ENCODE measurements around the gene ANXA6.

ANXA6 gene

GRCh38 chr5:151174612-151175101, 17.1 kb upstream of the ANXA6 start:
- CTCF ChIA-PET, result no interaction called here
- DNase-seq (ENCODE audit: low spot score), result no peak

DNA sequence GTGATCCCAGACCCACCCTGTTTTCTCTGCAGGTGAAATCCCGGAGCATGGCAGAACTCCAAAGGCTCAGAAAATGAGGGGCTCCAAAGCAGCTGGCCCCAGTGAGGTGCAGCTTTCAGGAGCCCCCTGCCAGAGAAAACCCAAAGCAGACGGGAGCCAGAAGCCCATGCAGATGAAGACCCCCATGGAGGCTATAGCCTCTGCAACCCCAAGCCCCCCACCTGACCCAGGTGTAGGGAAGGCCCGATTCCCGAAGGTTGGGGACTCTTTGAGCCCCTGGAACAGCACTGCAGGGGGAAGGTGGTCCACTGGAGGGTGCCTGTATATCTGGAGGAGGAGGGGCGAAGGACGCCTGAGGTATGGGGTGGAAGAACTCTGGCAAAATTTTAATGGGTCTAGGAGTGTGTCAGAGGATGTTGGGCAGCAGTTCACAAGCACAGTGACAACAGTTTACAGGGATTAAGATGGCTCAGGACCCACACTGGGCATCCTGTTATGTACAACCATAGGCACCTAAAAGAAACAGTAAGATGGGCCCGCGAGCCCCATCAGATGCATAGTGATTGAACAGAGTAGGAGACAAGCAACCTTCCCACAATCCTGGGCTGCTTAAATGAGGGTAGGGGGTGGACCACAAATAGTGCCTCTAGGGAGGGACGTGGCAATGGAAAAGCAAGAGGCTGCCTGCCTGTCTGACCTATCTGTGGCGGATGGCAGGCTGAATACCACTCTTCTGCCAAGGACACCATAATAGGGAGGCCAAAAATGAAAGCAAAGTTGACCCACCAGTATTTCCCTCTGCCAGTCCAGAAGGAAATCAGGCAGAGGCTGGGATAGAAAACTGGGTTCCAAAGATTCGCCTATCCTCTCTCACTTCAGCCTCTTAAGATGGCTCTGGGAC, 16.4 kb upstream of the ANXA6 start:
- ChIA-PET POLR2A (ENCODE audit: low non-redundant PET) (no interaction called here), CTCF (interaction anchor here (0.6 to 0.9 kb wide), 2 partner anchors 9 to 473 kb away, joined by 3 to 5 read pairs; partner anchors contain the start of gene RBM22)
- no peak for TF ChIP-seq CTCF (conservative IDR thresholded peaks at IDR 0.05; ENCODE audit: low read depth)
- DNase-seq (ENCODE audit: low spot score), result no peak
- H3K27ac ChIP-seq, result no peak overlapping the region

More at GRCh38 chr5:151174612-151175101, 17.1 kb upstream of the ANXA6 start:
- TF ChIP-seq CTCF (conservative IDR thresholded peaks at IDR 0.05; ENCODE audit: low read depth), result no peak
- no peak overlapping the region for H3K27ac ChIP-seq
- POLR2A ChIA-PET (ENCODE audit: low non-redundant PET), result no interaction called here

- CTCF ChIA-PET, result interaction anchor here (0.6 kb wide), 1 partner anchor 81 kb away, joined by 3 read pairs; no protein-coding TSS in a partner anchor
- H3K27ac ChIP-seq, result no peak overlapping the region
- no peak for DNase-seq (ENCODE audit: low spot score)
- no peak for TF ChIP-seq CTCF (conservative IDR thresholded peaks at IDR 0.05; ENCODE audit: low read depth)
- POLR2A ChIA-PET (ENCODE audit: low non-redundant PET), result no interaction called here
These were observed 13.9 kb upstream of the ANXA6 start for GRCh38 chr5:151171529-151171928.

- no peak overlapping the region for H3K27ac ChIP-seq
- TF ChIP-seq CTCF (conservative IDR thresholded peaks at IDR 0.05; ENCODE audit: low read depth), result no peak
- ChIA-PET POLR2A (ENCODE audit: low non-redundant PET) (no interaction called here), CTCF (interaction anchor here (0.5 to 6.9 kb wide), 3 partner anchors 43 to 63 kb away, joined by 3 to 109 read pairs (median 4); no protein-coding TSS in a partner anchor)
- no peak for DNase-seq (ENCODE audit: low spot score)
These were observed 11.2 kb upstream of the ANXA6 start for GRCh38 chr5:151168602-151169344.

GRCh38 chr5:151167022-151167421, 9.4 kb upstream of the ANXA6 start:
- ChIA-PET CTCF (interaction anchor here (0.7 to 6.9 kb wide), 4 partner anchors 42 to 142 kb away, joined by 3 to 109 read pairs (median 4); no protein-coding TSS in a partner anchor), POLR2A (ENCODE audit: low non-redundant PET) (no interaction called here)
- H3K27ac ChIP-seq, result no peak overlapping the region
- TF ChIP-seq CTCF (conservative IDR thresholded peaks at IDR 0.05; ENCODE audit: low read depth), result no peak
- DNase-seq (ENCODE audit: low spot score), result no peak

Data from RWPE1 (cell line).